ENCODE results near the gene OR9A2.

Gene OR9A2

DNA sequence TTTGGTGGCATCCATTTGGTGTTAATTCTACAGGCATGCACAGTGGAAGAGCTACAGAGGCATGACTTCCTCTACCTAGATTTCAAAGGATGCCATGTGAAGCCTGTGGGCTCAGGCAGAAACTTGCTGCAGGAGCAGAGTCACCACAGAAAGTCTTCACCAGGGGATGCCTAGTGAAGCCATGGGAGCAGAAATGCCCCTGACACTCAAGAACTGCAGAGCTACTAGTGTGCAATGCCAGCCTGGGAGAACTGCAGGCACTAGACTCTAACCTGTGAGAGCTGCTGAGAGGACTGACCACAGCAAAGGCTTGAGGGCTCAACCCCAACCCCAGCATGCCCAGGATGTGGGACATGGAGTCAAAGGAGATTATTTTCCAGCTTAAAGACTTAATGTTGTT lies 3.9 kb downstream of the OR9A2 start:
- in situ Hi-C loops (cut with MboI; ENCODE audit: low sequenced_read_pairs), result loop anchor here (25.0 kb wide), 1 partner anchor 389 kb away; the partner anchor contains the start of gene EPHA1

DNA sequence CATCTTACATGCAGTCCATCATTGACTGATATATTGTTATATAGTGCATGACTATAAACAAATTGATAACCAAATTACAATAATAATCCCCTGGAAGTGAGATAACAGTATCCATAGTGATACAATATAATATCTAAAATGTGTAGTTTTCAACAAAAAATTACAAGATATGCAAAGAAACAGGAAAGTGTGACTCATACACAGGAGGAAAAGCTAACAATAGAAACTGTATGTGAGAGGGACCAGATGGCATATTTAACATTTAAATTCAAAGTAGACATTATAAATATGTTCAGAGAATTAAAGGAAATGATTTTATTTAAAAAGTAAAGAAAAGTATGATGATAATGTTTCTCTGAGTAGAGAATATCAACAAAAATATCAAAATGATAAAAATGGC lies 8.0 kb downstream of the OR9A2 start:
- in situ Hi-C loops (cut with MboI; ENCODE audit: low sequenced_read_pairs), result loop anchor here (25.0 kb wide), 1 partner anchor 393 kb away; the partner anchor contains the start of gene EPHA1

DNA sequence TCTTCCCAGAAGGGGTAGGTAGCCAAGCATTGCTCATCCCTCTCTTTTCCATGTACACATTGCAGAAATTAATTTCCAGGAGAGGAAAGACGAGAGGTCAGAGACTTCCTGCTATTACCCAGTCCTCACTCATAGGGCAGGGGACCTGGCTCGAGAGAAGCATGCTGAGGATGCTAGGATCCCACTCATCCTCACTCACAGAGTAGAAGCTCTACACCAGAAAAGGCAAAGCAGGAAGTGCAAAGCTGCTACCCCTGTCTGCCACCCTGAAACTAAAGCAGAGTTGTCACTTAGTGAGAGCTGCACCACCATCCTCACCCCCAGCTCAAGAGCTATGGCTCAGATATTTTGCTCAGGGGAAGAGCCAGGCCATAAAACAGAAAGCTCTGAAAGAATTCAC lies 9.9 kb downstream of the OR9A2 start:
- in situ Hi-C loops (cut with MboI; ENCODE audit: low sequenced_read_pairs), result loop anchor here (25.0 kb wide), 1 partner anchor 395 kb away; the partner anchor contains the start of gene EPHA1

DNA sequence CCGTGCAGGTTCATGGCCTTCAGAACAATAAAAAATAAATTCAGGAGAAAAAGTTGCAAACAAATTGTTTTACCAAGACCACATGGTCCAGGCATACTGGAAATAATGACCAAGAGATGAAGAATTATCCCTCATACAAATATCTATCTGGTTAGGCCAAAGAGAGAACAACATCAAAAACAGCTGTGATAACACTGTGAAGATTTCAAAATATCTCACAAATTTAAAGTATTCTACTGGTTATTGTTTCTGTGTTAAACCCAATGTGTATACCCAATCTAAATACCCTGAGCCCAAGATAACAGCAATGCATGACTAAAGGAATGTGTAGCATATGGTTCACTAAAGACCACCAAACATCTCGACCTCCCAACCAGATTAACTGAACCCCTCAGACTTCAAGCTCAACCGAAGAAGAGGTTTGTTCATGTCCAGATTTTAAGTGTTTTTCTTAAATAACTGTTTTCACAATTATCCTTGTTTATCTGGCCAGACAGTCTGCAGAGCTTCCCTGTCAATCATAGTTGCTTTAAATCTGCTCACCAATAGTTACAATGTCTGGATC lies 10.9 kb downstream of the OR9A2 start:
- in situ Hi-C loops (cut with MboI; ENCODE audit: low sequenced_read_pairs), result loop anchor here (25.0 kb wide), 1 partner anchor 396 kb away; the partner anchor contains the start of gene EPHA1

DNA sequence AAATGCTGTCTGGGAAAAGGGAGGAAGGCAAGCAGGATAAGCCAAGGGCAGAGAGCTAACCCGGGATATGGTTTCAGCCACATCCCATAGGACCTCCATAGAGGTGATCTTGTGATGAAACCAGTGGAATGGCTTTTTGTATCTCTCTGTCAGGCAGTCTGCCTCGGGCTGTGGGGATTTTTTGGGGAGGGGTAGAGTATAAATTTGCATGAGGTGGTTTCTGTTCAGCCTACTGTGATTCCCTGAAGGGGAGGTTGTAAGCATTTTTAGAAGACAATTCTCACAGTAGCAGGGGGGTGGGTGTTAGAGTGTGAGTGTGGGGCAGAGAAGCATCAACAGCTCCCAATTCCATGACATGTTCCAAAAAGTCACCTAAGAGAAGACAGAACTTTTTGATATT lies 11.8 kb downstream of the OR9A2 start:
- in situ Hi-C loops (cut with MboI; ENCODE audit: low sequenced_read_pairs), result loop anchor here (25.0 kb wide), 1 partner anchor 397 kb away; the partner anchor contains the start of gene EPHA1

DNA sequence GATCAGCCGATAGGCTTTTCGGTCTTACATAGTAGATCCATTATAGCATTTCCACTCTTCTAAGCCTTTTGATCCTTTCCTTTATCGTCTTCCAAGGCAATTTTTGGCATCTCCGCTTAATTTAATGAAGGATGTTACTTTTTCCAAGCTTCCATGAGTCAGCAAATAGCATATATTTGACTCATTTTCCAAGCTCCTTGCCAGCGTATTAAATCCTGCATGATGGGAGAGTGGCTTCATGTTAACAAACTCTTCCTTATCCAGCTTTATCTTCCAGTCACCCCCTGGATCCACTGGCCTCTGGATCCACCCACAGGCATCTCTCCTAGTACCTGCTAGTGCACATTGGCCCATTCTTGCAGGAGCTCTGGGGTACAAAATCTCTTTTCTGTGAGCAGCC lies 13.0 kb downstream of the OR9A2 start:
- in situ Hi-C loops (cut with MboI; ENCODE audit: low sequenced_read_pairs), result loop anchor here (5.0 to 25.0 kb wide), 2 partner anchors 198 to 398 kb away; partner anchors contain the start of gene EPHA1

DNA sequence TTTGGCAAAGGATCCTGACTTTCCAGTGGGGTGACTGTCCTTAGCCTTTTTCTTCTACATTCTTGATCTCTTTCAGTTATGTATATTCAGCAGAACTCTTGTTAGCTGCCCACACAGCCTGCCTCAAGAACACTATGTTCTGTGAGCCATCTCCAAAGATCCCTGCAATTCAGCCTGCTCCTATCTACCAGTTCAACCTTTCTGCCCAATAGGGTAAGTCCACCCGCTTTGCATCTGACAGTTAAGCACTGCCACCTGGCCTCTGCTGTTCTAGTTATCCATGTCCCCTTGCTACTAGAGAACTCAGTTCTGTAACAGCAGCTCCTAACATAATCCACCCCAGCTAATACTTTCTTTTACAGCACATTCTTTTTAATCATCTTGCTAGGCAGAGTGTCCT lies 13.5 kb downstream of the OR9A2 start:
- in situ Hi-C loops (cut with MboI; ENCODE audit: low sequenced_read_pairs), result loop anchor here (5.0 to 25.0 kb wide), 2 partner anchors 199 to 399 kb away; partner anchors contain the start of gene EPHA1

DNA sequence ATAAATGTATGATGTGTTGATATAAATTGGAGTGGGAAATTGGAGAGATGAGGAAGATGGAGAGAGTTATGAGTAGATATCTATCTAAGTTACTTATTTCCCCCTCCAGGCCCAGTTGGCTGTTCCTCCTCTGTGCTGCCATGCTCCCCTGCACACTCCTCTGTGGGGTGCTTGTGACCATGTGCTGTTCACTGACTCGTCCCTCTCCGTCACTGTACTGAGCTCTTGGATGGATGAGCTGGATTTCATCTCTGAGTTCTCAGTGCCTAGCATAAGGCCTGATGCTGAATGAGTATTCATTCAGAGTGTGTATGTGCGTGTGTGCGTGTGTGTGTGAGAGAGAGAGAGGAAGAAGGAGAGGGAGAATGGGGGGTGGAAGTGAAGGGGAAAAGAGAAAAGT lies 14.5 kb downstream of the OR9A2 start:
- in situ Hi-C loops (cut with MboI; ENCODE audit: low sequenced_read_pairs), result loop anchor here (5.0 to 25.0 kb wide), 2 partner anchors 200 to 400 kb away; partner anchors contain the start of gene EPHA1

DNA sequence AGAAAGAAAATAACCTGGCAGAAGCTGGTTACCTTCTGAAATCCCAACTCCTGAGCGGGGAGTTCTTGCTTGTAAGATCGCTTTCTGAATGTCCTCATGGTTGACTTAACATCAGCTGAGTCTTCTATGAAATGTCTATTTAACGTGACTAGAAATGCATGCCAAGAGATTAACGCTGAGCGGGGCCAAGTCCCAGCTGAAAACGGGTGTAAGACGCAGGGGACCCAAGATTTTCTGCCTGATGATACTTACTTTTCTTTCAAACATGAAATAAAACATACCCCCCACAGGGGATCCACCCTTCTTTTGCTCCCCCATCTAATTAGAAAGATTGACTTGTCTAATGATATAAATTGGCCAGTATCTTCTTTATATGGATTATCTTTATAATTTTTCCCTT lies 14.9 kb downstream of the OR9A2 start:
- in situ Hi-C loops (cut with MboI; ENCODE audit: low sequenced_read_pairs), result loop anchor here (5.0 to 25.0 kb wide), 2 partner anchors 200 to 400 kb away; partner anchors contain the start of gene EPHA1

DNA sequence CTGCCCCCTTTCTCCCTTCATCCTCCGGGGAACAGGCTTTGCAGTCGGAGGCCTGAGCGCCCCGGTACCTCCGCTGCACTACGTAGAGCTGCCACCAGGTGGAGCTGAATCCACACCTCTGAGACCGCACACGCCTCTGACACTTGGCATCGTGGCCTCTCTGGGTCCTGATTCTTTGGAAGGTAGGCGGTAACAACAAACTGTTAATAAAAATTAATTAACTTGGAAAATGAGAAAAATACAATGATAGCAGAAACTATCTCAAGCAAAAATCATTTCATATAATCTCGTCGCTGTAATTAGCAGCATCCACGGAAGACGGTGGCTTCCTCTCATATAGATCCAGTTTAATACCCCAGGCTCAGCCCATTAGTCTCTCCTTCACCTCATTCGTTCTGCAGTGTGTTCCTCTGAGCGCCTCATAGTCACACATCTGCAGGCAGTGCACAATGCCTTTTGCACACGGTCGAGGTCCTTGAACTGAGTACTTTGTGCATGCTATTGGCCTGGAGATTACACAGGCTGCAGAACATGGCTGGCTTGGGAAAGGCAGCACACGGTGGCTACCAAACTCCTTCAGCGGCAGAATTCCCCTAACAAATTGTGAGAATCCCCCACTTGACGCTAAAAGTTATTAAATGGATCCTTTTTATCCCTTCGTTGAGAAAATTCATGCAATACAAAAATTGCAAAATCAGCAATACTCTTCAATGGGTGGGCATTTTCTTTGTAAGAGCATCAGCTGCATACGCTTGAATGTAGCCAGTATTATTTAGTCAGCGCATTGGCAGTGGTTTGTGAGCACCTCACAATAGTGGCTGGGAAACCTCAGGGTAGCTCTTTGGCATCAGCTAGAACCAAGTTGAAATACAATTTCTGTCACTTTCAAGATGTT lies 18.7 kb downstream of the OR9A2 start:
- in situ Hi-C loops (cut with MboI; ENCODE audit: low sequenced_read_pairs), result loop anchor here (25.0 kb wide), 1 partner anchor 404 kb away; the partner anchor contains the start of gene EPHA1

DNA sequence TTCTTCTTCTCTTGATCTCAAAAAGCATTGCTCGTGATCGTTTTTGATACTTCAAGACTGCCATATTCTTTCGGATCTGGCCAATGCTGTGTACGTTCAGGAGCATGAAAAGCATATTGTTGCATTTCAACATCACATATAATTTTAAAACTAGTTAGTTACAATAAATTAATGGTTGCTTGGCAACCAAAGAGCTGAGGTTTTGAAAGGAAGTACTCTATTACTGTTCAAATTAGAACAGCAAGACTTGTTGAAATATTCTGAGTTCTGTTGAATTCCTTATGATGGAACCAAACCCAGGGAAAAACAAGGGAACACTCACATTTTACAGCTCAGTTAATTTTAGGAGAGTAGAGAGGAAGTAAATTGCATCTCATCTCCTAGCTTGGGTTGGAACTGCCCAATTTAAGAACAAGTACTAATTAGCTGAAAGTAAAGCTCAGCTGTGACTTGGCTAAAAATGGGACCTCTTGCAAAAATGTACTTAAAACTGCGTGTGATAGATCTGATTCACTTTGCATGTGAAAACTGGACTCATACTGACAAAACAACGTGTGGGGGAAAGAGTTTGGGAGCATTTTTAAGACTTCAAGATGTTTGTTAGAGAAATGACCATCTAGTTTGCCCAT lies 21.2 kb downstream of the OR9A2 start:
- in situ Hi-C loops (cut with MboI; ENCODE audit: low sequenced_read_pairs), result loop anchor here (25.0 kb wide), 1 partner anchor 407 kb away; the partner anchor contains the start of gene EPHA1

DNA sequence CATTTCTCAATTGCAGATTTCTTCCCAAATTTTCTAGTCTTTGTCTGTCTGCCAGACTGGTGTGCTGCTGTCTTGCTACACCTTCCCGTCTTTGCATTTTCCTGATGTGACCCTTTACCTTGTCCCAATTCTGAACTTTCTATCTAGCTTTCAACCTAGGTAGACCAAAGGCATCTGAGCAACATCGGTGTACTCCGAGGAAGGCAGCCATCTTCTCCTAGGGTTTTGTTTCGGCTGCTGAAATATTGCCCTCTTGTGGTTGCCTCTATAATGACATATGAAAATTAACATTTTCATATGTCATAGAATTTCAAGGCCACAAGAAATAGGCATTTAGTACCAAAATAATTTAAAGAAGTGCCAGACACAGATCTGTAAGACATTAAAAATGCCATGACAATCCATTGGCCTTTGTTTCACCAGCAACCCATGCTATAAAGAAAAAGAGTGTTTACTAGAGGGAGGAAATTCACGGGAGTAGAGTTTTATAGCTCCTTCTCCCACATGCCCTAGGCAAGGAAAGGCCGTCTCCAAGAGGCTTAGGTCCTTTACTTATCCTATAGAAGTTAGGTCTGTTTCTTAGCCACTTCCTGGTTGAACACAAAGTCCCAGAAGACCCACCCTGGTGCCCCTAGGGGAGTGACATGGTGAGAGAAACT lies 23.4 kb downstream of the OR9A2 start:
- in situ Hi-C loops (cut with MboI; ENCODE audit: low sequenced_read_pairs), result loop anchor here (25.0 kb wide), 1 partner anchor 409 kb away; the partner anchor contains the start of gene EPHA1

DNA sequence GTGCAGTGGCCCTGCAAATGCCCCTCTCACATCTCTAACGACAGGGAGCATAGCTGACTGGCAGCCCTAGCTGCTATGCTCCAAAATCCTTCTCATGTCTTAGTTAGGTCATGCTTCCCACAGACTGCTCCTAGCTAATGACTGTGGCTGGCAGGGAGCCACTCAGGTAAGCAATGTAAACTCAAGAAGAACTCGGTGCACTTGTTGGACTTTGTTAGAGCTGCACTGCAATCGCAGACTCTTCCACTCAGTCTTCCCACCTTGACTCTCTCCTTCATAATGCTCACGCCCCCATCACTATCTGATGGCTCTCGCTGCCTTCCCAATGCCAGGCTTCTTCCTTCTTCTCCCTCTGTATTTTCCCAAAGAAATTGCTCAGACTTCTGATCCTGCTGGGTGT lies 24.0 kb downstream of the OR9A2 start:
- in situ Hi-C loops (cut with MboI; ENCODE audit: low sequenced_read_pairs), result loop anchor here (25.0 kb wide), 1 partner anchor 409 kb away; the partner anchor contains the start of gene EPHA1

DNA sequence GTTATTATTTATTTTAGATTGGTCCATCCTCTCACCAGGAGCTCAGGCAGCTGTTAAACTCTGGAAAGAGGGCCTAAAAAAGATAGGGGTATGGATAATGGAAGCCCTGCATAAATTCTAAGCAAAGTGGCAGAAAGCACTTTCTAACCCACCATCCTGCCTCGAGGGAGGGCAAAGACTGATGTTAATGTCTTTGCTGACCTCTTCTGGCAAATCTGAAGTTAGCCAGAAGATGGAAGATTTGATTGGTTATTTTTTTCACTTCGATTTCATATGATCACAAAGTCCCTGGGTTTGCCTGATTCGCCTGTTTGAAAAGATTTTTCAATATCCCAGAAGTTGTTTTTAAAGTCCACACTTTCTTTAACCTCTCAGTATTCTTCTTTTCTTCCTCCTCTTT lies 24.8 kb downstream of the OR9A2 start:
- in situ Hi-C loops (cut with MboI; ENCODE audit: low sequenced_read_pairs), result loop anchor here (25.0 kb wide), 1 partner anchor 410 kb away; the partner anchor contains the start of gene EPHA1

DNA sequence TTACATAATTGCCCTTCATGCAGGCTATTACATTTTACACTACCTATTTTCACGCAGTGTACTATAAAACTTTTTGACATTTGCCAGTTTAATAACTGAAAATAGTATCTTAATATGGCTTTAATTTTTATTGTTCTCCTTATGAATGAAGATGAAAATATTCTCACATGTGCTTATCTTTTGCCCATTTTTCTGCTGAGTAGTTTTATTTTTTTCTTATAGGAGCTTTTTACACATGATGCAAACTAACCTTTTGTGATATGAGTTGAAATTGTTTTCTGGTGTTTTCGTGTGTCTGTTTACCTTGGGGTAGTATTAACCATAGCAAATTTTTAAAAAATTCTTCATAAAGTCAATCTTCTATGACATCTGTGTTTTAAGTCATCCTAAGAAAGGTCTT lies 26.3 kb downstream of the OR9A2 start:
- in situ Hi-C loops (cut with MboI; ENCODE audit: low sequenced_read_pairs), result loop anchor here (25.0 kb wide), 1 partner anchor 412 kb away; the partner anchor contains the start of gene EPHA1

DNA sequence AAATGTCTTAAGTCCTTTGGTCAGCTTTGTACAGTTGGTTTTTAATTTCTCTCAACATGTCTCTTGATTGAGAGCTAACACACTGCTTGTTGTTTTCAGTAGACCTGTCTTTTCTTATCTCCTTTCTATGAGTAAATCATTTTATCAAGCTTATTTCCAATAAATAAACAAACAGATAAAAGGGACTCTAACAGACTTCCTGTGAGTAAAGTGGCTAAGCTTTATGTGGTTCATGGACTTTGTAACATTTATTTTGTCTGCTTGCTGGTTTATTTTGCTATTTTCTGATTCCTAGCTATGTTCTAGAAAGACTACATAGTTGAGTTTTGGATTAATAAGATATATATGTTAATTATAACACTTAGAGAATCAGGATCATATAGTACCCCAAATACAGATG lies 27.1 kb downstream of the OR9A2 start:
- in situ Hi-C loops (cut with MboI; ENCODE audit: low sequenced_read_pairs), result loop anchor here (25.0 kb wide), 1 partner anchor 413 kb away; the partner anchor contains the start of gene EPHA1

DNA sequence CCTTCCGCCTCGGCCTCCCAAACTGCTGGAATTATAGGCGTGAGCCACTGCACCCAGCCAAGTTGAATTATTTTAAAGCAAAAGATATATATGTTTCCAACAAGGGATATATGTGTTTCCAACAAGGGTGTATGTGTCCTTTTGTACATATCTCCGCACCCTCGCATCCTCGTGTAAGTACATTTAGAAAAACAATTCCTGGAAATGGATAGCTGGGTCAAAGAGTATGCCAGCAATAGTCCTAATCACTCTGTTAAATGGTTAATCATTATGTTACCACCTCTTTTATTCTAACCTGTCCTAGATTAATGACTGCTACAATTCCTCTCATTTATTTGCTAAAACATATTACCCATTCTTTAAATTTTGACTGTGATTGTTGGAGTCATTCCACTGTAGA lies 28.0 kb downstream of the OR9A2 start:
- in situ Hi-C loops (cut with MboI; ENCODE audit: low sequenced_read_pairs), result no loop called here

DNA sequence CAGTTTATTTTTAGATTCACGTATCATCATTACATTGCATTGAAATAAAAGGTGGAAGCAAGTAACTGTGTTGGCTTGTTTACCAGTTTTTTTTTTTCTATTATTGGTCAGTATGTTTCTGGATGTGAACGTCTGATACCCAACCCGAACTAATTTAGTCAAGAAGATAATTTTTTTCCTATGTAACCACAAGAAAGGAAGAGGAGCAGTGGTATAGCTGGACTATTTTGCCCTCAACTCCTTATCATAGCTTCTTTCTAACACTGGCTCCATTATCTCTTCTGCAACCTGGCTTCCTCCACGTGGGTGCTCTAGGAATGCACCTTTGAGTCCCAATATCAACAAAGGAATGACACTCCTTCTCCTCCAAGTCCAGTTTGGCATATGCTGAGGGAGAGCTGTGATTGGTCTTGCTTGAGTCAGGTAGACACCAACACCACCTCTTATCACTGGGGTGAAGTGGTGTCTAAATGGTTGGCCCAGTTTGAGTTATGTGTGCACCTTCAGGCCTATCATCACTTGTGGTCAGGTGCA lies 29.4 kb downstream of the OR9A2 start:
- in situ Hi-C loops (cut with MboI; ENCODE audit: low sequenced_read_pairs), result no loop called here

DNA sequence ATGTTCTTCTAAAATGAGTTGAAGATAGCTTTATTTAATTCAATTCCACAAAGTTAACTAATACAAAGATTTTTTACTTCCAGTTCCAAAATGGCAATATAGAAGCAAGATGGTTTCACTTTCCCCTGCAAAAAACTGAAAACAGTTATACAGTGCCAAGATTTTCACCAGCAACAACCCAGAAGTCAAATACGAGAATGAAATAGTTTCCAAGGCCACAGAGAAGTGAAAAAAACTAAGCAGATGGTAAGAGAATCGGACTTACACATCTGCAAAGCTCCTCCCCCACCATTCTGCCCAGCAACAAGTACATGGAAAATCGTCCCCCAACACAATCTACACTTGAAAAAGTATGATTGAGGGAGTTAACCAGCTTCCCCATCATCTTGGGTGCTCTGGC lies 34.5 kb downstream of the OR9A2 start:
- in situ Hi-C loops (cut with MboI; ENCODE audit: low sequenced_read_pairs), result no loop called here

DNA sequence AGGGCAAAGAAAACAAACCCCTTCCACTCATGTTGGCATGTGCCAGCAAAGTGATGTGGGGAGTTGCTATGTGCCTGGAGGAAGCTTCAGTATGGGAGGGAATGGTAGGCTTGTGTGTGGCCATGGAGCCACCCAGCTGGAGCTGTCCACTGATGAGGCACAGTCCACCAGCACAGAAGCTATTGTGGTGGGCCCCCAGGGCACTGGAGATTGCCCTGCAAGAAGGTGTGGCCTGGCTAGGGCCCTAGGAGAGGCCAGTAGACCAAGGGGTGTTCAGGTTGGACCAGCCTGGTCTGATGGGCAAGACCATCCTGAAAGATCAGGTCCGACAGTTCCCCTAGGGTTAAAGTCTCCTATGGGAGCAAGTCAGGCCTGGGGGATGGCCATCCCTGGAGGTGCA lies 42.6 kb downstream of the OR9A2 start:
- in situ Hi-C loops (cut with MboI; ENCODE audit: low sequenced_read_pairs), result no loop called here
